H1 (cell line): Measurements from ENCODE around the gene GRAPL. TPM values are rescaled to one million over a fixed set of nuclear protein-coding genes. Genes with fewer than 3 reads are reported as not detected.
"Not testable (repeated sequence)": the region's sequence is repeated elsewhere in the genome, so short reads cannot be mapped to it uniquely, and the experiment has no call there.

Experiments used
- CTCF ChIA-PET: fragments of 300-600 bp; sonication (Branson Sonifier 250); formaldehyde crosslinking; loops from one replicate; lab custom pipeline; 2021; ENCODE audit not compliant: partially characterized antibody; lab: Charles Lee
- POLR2A ChIA-PET: fragments of 300-600 bp; sonication (Branson Sonifier 250); formaldehyde crosslinking; loops from one replicate; lab custom pipeline; 2021; ENCODE audit warnings: inconsistent platforms; ENCODE audit not compliant: partially characterized antibody; lab: Charles Lee
- DNase-seq, 2 experiments: peaks; one replicate each; pipeline versions ENCODE4 v3.0.0 to v3.0.0-alpha.2; 2010 to 2022; ENCODE audit warnings: low spot score in 2 of 2, low read depth in 1 of 2, mixed read lengths in 1 of 2
- FAIRE-seq: peaks from 2 replicates; lab custom pipeline; 2011; peaks lifted over from hg19 to GRCh38; lab: Jason Lieb, UNC
- H2AFZ ChIP-seq: 2 replicates; pipeline ENCODE4 v1.8.1; 2012; ENCODE audit warnings: low read length, inconsistent platforms
- H2AK5ac ChIP-seq: 2 replicates; pipeline ENCODE4 v1.6.1; 2013; ENCODE audit warnings: low read depth, low read length
- H2BK120ac ChIP-seq: replicated peaks from 2 replicates; pipeline ENCODE3; 2013; ENCODE audit warnings: low read depth, low read length, inconsistent platforms
- H2BK12ac ChIP-seq: 2 replicates; pipeline ENCODE4 v1.6.1; 2013; ENCODE audit warnings: low read depth, low read length
- H2BK15ac ChIP-seq: 2 replicates; pipeline ENCODE4 v1.6.1; 2013; ENCODE audit warnings: low read length
- H2BK20ac ChIP-seq: 2 replicates; pipeline ENCODE4 v1.6.1; 2013; ENCODE audit warnings: low read length
- H2BK5ac ChIP-seq: 2 replicates; pipeline ENCODE4 v1.6.1; 2013; ENCODE audit warnings: low read depth, low read length
- H3K14ac ChIP-seq: 2 replicates; pipeline ENCODE4 v1.6.1; 2013; ENCODE audit warnings: inconsistent platforms; ENCODE audit not compliant: insufficient read length
- H3K18ac ChIP-seq: 2 replicates; pipeline ENCODE4 v1.6.1; 2013; ENCODE audit warnings: low read length; ENCODE audit errors: extremely low read depth
- H3K23ac ChIP-seq: 2 replicates; pipeline ENCODE4 v1.6.1; 2013; ENCODE audit warnings: inconsistent platforms; ENCODE audit not compliant: insufficient read length
- H3K23me2 ChIP-seq: 2 replicates; pipeline ENCODE4 v1.6.1; 2013; ENCODE audit warnings: low read depth, low read length
- H3K27ac ChIP-seq: 2 replicates; pipeline ENCODE4 v1.6.1; 2011; ENCODE audit warnings: low read depth, low read length, inconsistent platforms
- H3K27me3 ChIP-seq, 4 experiments: replicated peaks in 1 of 4; 1 replicate in 1 of 4; 2 replicates in 3 of 4; pipeline versions ENCODE4 v1.6.1 to v1.8.1; 2011 to 2013; ENCODE audit warnings: low read length in 3 of 4, mild to moderate bottlenecking in 3 of 4, inconsistent platforms in 2 of 4, mixed read lengths in 2 of 4, moderate library complexity in 1 of 4; ENCODE audit not compliant: control insufficient read depth in 3 of 4, insufficient read depth in 3 of 4; ENCODE audit errors: extremely low read depth in 1 of 4
- H3K36me3 ChIP-seq, 4 experiments: 2 replicates each; pipeline versions ENCODE4 v1.6.1 to v1.8.1; 2011 to 2013; ENCODE audit warnings: mild to moderate bottlenecking in 4 of 4, low read length in 3 of 4, moderate library complexity in 2 of 4, control low read depth in 1 of 4, inconsistent platforms in 1 of 4; ENCODE audit not compliant: insufficient read depth in 4 of 4, control insufficient read depth in 2 of 4
- H3K4ac ChIP-seq: replicated peaks from 2 replicates; pipeline ENCODE3; 2013; ENCODE audit warnings: low read length, low read depth, mixed read lengths, inconsistent platforms; ENCODE audit not compliant: insufficient read length
- H3K4me1 ChIP-seq, 4 experiments: replicated peaks in 1 of 4; 1 replicate in 1 of 4; 2 replicates in 3 of 4; pipeline versions ENCODE4 v1.6.1 to v1.8.1; 2011 to 2013; ENCODE audit warnings: low read length in 3 of 4, inconsistent platforms in 2 of 4, mixed read lengths in 1 of 4; ENCODE audit not compliant: insufficient read depth in 4 of 4, control insufficient read depth in 3 of 4
- H3K4me2 ChIP-seq, 2 experiments: 2 replicates each; pipeline versions ENCODE4 v1.6.1 to v1.8.1; 2011 to 2013; ENCODE audit warnings: low read depth in 2 of 2, low read length in 2 of 2, control low read depth in 1 of 2, inconsistent platforms in 1 of 2, mild to moderate bottlenecking in 1 of 2; ENCODE audit not compliant: insufficient read depth in 1 of 2
- H3K4me3 ChIP-seq, 4 experiments: fragments of 200-600, 300-600 bp in 1 of 4; sonication (generic), shearing (Covaris generic), sonication (Bioruptor Twin) in 1 of 4; 2 replicates each; pipeline versions ENCODE4 v1.5.1 to v1.8.1; 2011 to 2016; ENCODE audit warnings: low read length in 4 of 4, low read depth in 3 of 4, control low read depth in 2 of 4, inconsistent platforms in 2 of 4, mild to moderate bottlenecking in 2 of 4, mixed read lengths in 1 of 4, moderate library complexity in 1 of 4; ENCODE audit not compliant: insufficient read depth in 2 of 4; ENCODE audit errors: extremely low read depth in 1 of 4
- H3K56ac ChIP-seq: replicated peaks from 2 replicates; pipeline ENCODE3; 2013; ENCODE audit warnings: low read depth, mild to moderate bottlenecking, mixed read lengths, low read length, inconsistent platforms; ENCODE audit not compliant: insufficient read length
- H3K79me1 ChIP-seq: 2 replicates; pipeline ENCODE4 v1.6.1; 2013; ENCODE audit warnings: low read depth, low read length, control low read depth
- H3K79me2 ChIP-seq, 2 experiments: 2 replicates each; pipeline versions ENCODE4 v1.6.1 to v1.8.1; 2012 to 2013; ENCODE audit warnings: low read length in 2 of 2, mild to moderate bottlenecking in 2 of 2, inconsistent platforms in 1 of 2; ENCODE audit not compliant: insufficient read depth in 2 of 2, control insufficient read depth in 1 of 2
- H3K9ac ChIP-seq, 4 experiments: replicated peaks in 1 of 4; 1 replicate in 1 of 4; 2 replicates in 3 of 4; pipeline versions ENCODE4 v1.6.1 to v1.8.1; 2011 to 2013; ENCODE audit warnings: low read depth in 3 of 4, low read length in 3 of 4, control low read depth in 2 of 4, mild to moderate bottlenecking in 2 of 4, moderate library complexity in 2 of 4, inconsistent platforms in 1 of 4; ENCODE audit errors: extremely low read depth in 1 of 4
- H3K9me3 ChIP-seq, 2 experiments: 2 replicates each; pipeline versions ENCODE4 v1.6.1 to v1.8.1; 2012 to 2013; ENCODE audit warnings: mild to moderate bottlenecking in 2 of 2, moderate library complexity in 2 of 2, control low read depth in 1 of 2, inconsistent platforms in 1 of 2, low read depth in 1 of 2, low read length in 1 of 2, mixed read lengths in 1 of 2; ENCODE audit not compliant: insufficient read depth in 2 of 2
- H4K20me1 ChIP-seq, 2 experiments: replicated peaks in 1 of 2; 2 replicates each; pipeline versions ENCODE3 to v1.8.1; 2011 to 2013; ENCODE audit warnings: inconsistent platforms in 2 of 2, low read length in 2 of 2, mild to moderate bottlenecking in 1 of 2; ENCODE audit not compliant: insufficient read depth in 2 of 2, control insufficient read depth in 1 of 2
- H4K5ac ChIP-seq: 2 replicates; pipeline ENCODE4 v1.6.1; 2013; ENCODE audit warnings: low read length, low read depth, mixed read lengths, inconsistent platforms; ENCODE audit not compliant: insufficient read length
- H4K8ac ChIP-seq: 2 replicates; pipeline ENCODE4 v1.8.0; 2013; ENCODE audit warnings: mild to moderate bottlenecking, moderate library complexity, low read length, inconsistent platforms; ENCODE audit not compliant: insufficient read depth; ENCODE audit errors: extremely low read depth
- H4K91ac ChIP-seq: replicated peaks from 2 replicates; pipeline ENCODE3; 2013; ENCODE audit warnings: low read length, mixed read lengths, inconsistent platforms; ENCODE audit not compliant: insufficient read length
- RAD21 ChIP-seq, 2 experiments: IDR thresholded peaks in 1 of 2; conservative IDR thresholded peaks in 1 of 2; 2 replicates each; pipeline ENCODE4 v1.6.1; 2011; ENCODE audit warnings: low read depth in 2 of 2, low read length in 2 of 2, improper control_type of control experiment in 1 of 2, inconsistent platforms in 1 of 2, mild to moderate bottlenecking in 1 of 2, moderate library complexity in 1 of 2
- TAF1 ChIP-seq: IDR thresholded peaks from 2 replicates; pipeline ENCODE4 v1.6.1; 2011; ENCODE audit warnings: mild to moderate bottlenecking, low read depth, low read length
- YY1 ChIP-seq: IDR thresholded peaks from 2 replicates; pipeline ENCODE4 v1.6.1; 2011; ENCODE audit warnings: low read depth, mild to moderate bottlenecking, low read length
- WGBS, 2 experiments: shearing (Covaris generic) in 1 of 2; methylation state at CpG; one replicate each; pipeline versions ENCODE4 v1.1.6 to v1.1.7; 2013 to 2015; ENCODE audit warnings: low lambda C conversion rate in 2 of 2, mixed read lengths in 2 of 2, inconsistent platforms in 1 of 2, low coverage in 1 of 2, missing lambda C conversion rate in 1 of 2; ENCODE audit not compliant: insufficient replicate concordance in 2 of 2, insufficient coverage in 1 of 2, insufficient read length in 1 of 2; ENCODE audit errors: extremely low coverage in 1 of 2, missing lambda C conversion rate in 1 of 2; 5-methylcytosine and 5-hydroxymethylcytosine counted together
- polyA plus RNA-seq, 7 experiments: library from polyadenylated mRNA; depleted of rRNA in 3 of 7; stranded (reverse) in 5 of 7; unstranded in 2 of 7; fragments of >200 nt in 5 of 7; fragments of 200-250 nt in 2 of 7; gene quantifications; 1 replicate in 5 of 7; 2 replicates in 1 of 7; 4 replicates in 1 of 7; pipeline versions ENCODE4 v1.2.1 to v1.2.3, GENCODE V29; 2011 to 2013; ENCODE audit warnings: missing spikeins in 2 of 7, mixed read lengths in 2 of 7
- total RNA-seq: library from RNA; stranded (reverse); fragmentation: NEBNext Ultra II Directional; extraction: Animal tissue kit (Norgen Biotek cat#: 25700); gene quantifications from 2 replicates; pipeline ENCODE4 v1.2.1, GENCODE V29; 2021
- TF ChIP-seq, protein P1 (sequence below), 3 experiments: IDR thresholded peaks; 1 replicate in 2 of 3; 2 replicates in 1 of 3; pipeline versions ENCODE4 v1.5.1 to v1.6.1; 2011; ENCODE audit warnings: low read length in 3 of 3, mild to moderate bottlenecking in 3 of 3, inconsistent platforms in 2 of 3, low read depth in 1 of 3, moderate library complexity in 1 of 3; ENCODE audit not compliant: insufficient read depth in 1 of 3; ENCODE audit errors: control extremely low read depth in 1 of 3

GRAPL gene
- total and polyA plus RNA-seq, 2 of the 8 experiments (the other 6 are each of a cell fraction or from before 2014, with no cell fraction given), result 0.15 TPM; not detected in 1

DNA sequence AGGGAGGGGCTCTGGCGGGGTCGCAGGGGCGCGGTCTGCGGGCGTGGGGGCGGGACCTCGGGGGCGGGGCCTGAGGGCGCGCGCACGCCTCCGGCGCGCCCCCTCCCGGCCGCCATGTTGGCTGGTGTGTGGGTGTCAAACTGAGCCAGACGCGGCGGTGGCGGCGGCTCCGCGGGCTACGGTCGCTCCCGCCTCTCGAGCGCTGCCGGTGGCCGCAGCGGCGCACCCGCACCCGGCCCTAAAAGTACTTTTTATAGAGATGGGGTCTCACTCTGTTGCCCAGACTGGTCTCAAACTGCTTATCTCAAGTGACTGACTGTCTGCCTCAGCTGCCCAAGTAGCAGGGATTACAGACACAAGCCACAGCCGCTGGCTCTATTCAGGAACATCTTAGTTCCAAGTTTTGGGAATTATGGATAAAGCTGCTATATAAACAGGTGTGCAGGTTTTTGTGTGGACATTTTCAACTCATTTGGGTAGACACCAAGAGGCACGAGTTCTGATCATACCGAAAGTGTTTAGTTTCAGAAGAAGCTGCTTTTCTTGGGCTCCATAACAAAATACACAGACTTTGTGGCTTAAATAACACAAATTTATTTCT is 16.2 kb upstream of the GRAPL start:
- H3K4ac ChIP-seq, H2BK12ac ChIP-seq, POLR2A ChIA-PET, H3K4me1 ChIP-seq, FAIRE-seq, H2AK5ac ChIP-seq, H3K27ac ChIP-seq, CTCF ChIA-PET, H2BK20ac ChIP-seq, H2AFZ ChIP-seq, H3K23ac ChIP-seq, H4K20me1 ChIP-seq, H4K5ac ChIP-seq, H4K8ac ChIP-seq, H3K79me1 ChIP-seq, H3K36me3 ChIP-seq, H3K18ac ChIP-seq, H4K91ac ChIP-seq, H3K9me3 ChIP-seq, H2BK5ac ChIP-seq, H3K27me3 ChIP-seq, H3K56ac ChIP-seq, H2BK15ac ChIP-seq, H2BK120ac ChIP-seq, H3K23me2 ChIP-seq, H3K14ac ChIP-seq, H3K79me2 ChIP-seq: not testable (repeated sequence)
- Histone ChIP-seq H3K9ac (peak overlapping the region in 3 of 4 experiments; percentile 13 to 54 (median 37); a peak in 3 of 7 replicates), H3K4me3 (peak overlapping the region in 2 of 4 experiments; percentile 22 to 52; a peak in 3 of 8 replicates), H3K4me2 (peak overlapping the region; percentile 60 to 61)
- peak in 1 of 2 experiments; percentile 31; a peak in 1 of 4 replicates for TF ChIP-seq RAD21 (IDR thresholded peaks at IDR 0.05 in 1 of 2, conservative IDR thresholded peaks at IDR 0.05 in 1 of 2; ENCODE audit: low read depth in 2 of 2, low read length in 2 of 2)
- TF ChIP-seq, protein P1, sequence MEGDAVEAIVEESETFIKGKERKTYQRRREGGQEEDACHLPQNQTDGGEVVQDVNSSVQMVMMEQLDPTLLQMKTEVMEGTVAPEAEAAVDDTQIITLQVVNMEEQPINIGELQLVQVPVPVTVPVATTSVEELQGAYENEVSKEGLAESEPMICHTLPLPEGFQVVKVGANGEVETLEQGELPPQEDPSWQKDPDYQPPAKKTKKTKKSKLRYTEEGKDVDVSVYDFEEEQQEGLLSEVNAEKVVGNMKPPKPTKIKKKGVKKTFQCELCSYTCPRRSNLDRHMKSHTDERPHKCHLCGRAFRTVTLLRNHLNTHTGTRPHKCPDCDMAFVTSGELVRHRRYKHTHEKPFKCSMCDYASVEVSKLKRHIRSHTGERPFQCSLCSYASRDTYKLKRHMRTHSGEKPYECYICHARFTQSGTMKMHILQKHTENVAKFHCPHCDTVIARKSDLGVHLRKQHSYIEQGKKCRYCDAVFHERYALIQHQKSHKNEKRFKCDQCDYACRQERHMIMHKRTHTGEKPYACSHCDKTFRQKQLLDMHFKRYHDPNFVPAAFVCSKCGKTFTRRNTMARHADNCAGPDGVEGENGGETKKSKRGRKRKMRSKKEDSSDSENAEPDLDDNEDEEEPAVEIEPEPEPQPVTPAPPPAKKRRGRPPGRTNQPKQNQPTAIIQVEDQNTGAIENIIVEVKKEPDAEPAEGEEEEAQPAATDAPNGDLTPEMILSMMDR (IDR thresholded peaks at IDR 0.05; ENCODE audit: control extremely low read depth in 1 of 3, insufficient read depth in 1 of 3, low read depth in 1 of 3, low read length in 3 of 3), result peak; percentile 3 to 37 (median 12)
- 0 out of 2 replicates have a peak, but pooled peaks have one; percentile 50 for TF ChIP-seq YY1
- peak; percentile 42; the same call in 1 of the 2 replicates for TF ChIP-seq TAF1
- peak; percentile 3 to 77 for DNase-seq
- WGBS, 2 experiments, result 4% methylated on average over 8 of the region's 39 CpGs; no CpG with 5 or more reads in 1 of the 2 experiments
